GM23338 (cell line): ENCODE data around the gene NR4A2. TPM values are rescaled to one million over a fixed set of nuclear protein-coding genes. Genes with fewer than 3 reads are reported as not detected.

ENCODE experiments used
- ATAC-seq: fragments of 200-7000 bp; cut with Tn5 transposase; 3 replicates; pipeline ENCODE4 v1.9.1; 2020
- DNase-seq: peaks from one replicate; pipeline ENCODE4 v3.0.0-alpha.2; 2015; ENCODE audit warnings: low spot score
- H2AFZ ChIP-seq: fragments of 200-600 bp; sonication (generic); 2 replicates; pipeline ENCODE4 v1.8.0; 2016; ENCODE audit warnings: antibody characterized with exemption, mild to moderate bottlenecking, moderate library complexity
- H3F3A ChIP-seq: fragments of 200-600 bp; sonication (generic); replicated peaks from 2 replicates; pipeline ENCODE4 v1.8.0; 2017; ENCODE audit warnings: antibody characterized with exemption, mixed run types, low read depth
- H3K27ac ChIP-seq: fragments of 200-600 bp; sonication (generic); 2 replicates; pipeline ENCODE4 v1.6.1; 2016; ENCODE audit warnings: low read depth
- H3K27me3 ChIP-seq: fragments of 200-600 bp; sonication (generic); 2 replicates; pipeline ENCODE4 v1.8.0; 2016; ENCODE audit warnings: mild to moderate bottlenecking, mixed run types, moderate library complexity; ENCODE audit not compliant: insufficient read depth
- H3K36me3 ChIP-seq: fragments of 200-600 bp; sonication (generic); 2 replicates; pipeline ENCODE4 v1.8.0; 2016; ENCODE audit warnings: mild to moderate bottlenecking; ENCODE audit not compliant: insufficient read depth
- H3K4me1 ChIP-seq: fragments of 200-600 bp; sonication (generic); 2 replicates; pipeline ENCODE4 v1.8.0; 2016; ENCODE audit warnings: mild to moderate bottlenecking, moderate library complexity; ENCODE audit not compliant: insufficient read depth
- H3K4me2 ChIP-seq: fragments of 200-600 bp; sonication (generic); 2 replicates; pipeline ENCODE4 v1.7.1; 2017; ENCODE audit warnings: mixed run types
- H3K4me3 ChIP-seq: fragments of 200-600 bp; sonication (generic); 2 replicates; pipeline ENCODE4 v1.6.1; 2016; ENCODE audit warnings: mixed run types
- H3K79me2 ChIP-seq: fragments of 200-600 bp; sonication (generic); replicated peaks from 2 replicates; pipeline ENCODE4 v1.8.0; 2017; ENCODE audit warnings: mild to moderate bottlenecking; ENCODE audit not compliant: insufficient read depth
- H3K9me2 ChIP-seq: fragments of 200-600 bp; sonication (generic); 2 replicates; pipeline ENCODE4 v1.8.0; 2017; ENCODE audit not compliant: insufficient read depth
- H4K20me1 ChIP-seq: fragments of 200-600 bp; sonication (generic); replicated peaks from 2 replicates; pipeline ENCODE4 v1.8.0; 2017; ENCODE audit warnings: mild to moderate bottlenecking; ENCODE audit not compliant: insufficient read depth
- H3K27ac Mint-ChIP-seq: 2 replicates; pipeline ENCODE4 v1.8.0; 2020; ENCODE audit warnings: inconsistent platforms, mild to moderate bottlenecking, moderate library complexity, mixed read lengths
- H3K27me3 Mint-ChIP-seq: 3 replicates; pipeline ENCODE4 v1.8.0; 2022; ENCODE audit warnings: low read depth, mild to moderate bottlenecking, moderate library complexity, mixed read lengths, inconsistent platforms; ENCODE audit not compliant: insufficient read depth, poor library complexity
- H3K36me3 Mint-ChIP-seq: 3 replicates; pipeline ENCODE4 v1.8.0; 2021; ENCODE audit warnings: low read depth, mild to moderate bottlenecking, inconsistent platforms, moderate library complexity, mixed read lengths
- H3K4me1 Mint-ChIP-seq: 3 replicates; pipeline ENCODE4 v1.8.0; 2020; ENCODE audit warnings: mild to moderate bottlenecking, inconsistent platforms, mixed read lengths
- H3K4me3 Mint-ChIP-seq: 3 replicates; pipeline ENCODE4 v1.8.0; 2021; ENCODE audit warnings: moderate library complexity, mild to moderate bottlenecking, inconsistent platforms, mixed read lengths
- H3K9me3 Mint-ChIP-seq: 3 replicates; pipeline ENCODE4 v1.8.0; 2020; ENCODE audit warnings: moderate library complexity, mild to moderate bottlenecking, inconsistent platforms, mixed read lengths
- EZH2phosphoT487 ChIP-seq: fragments of 200-600 bp; sonication (generic); IDR thresholded peaks from one replicate; pipeline ENCODE4 v1.8.1; 2018; ENCODE audit warnings: antibody characterized with exemption; ENCODE audit not compliant: unreplicated experiment
- JUNB ChIP-seq: IDR thresholded peaks from one replicate; pipeline ENCODE4 v1.6.1; 2016; ENCODE audit warnings: antibody characterized with exemption; ENCODE audit not compliant: unreplicated experiment
- NANOG ChIP-seq: IDR thresholded peaks from 2 replicates; pipeline ENCODE4 v1.6.1; 2016; ENCODE audit warnings: antibody characterized with exemption, borderline replicate concordance
- POLR2AphosphoS5 ChIP-seq: IDR thresholded peaks from 2 replicates; pipeline ENCODE4 v1.6.1; 2016; ENCODE audit warnings: antibody characterized with exemption, low read depth
- STAT1 ChIP-seq: IDR thresholded peaks from one replicate; pipeline ENCODE4 v1.6.1; 2016; ENCODE audit warnings: antibody characterized with exemption; ENCODE audit not compliant: unreplicated experiment
- ZNF114 ChIP-seq: fragments of 250-450 bp; sonication (Bioruptor Pico); IDR thresholded peaks from 2 replicates; pipeline ENCODE4 v1.5.0; 2020; ENCODE audit warnings: mild to moderate bottlenecking, moderate library complexity
- ZNF331 ChIP-seq: fragments of 250-450 bp; sonication (Bioruptor Pico); IDR thresholded peaks from 2 replicates; pipeline ENCODE4 v1.5.0; 2020; ENCODE audit warnings: low read depth, mild to moderate bottlenecking, moderate library complexity
- polyA plus RNA-seq: library from polyadenylated mRNA; unstranded; fragments of >200 nt; fragmentation: Nextera tagmentation; extraction: Ambion mirVana; gene quantifications from 2 replicates; pipeline ENCODE4 v1.2.1, GENCODE V29; 2016
- total RNA-seq: library from RNA; depleted of rRNA; stranded (reverse); fragments of >200 nt; shearing (Covaris generic); gene quantifications from 2 replicates; pipeline ENCODE4 v1.2.3, GENCODE V29; 2014
- TF ChIP-seq, protein P1 (sequence below): IDR thresholded peaks from 2 replicates; pipeline ENCODE4 v1.6.1; 2016; ENCODE audit warnings: antibody characterized with exemption
- TF ChIP-seq, protein P2 (sequence below): fragments of 250-450 bp; sonication (Bioruptor Pico); IDR thresholded peaks from 2 replicates; pipeline ENCODE4 v1.5.0; 2020; ENCODE audit warnings: mild to moderate bottlenecking, moderate library complexity
- TF ChIP-seq, protein P3 (sequence below): IDR thresholded peaks from one replicate; pipeline ENCODE4 v1.6.1; 2018; ENCODE audit warnings: antibody characterized with exemption; ENCODE audit not compliant: unreplicated experiment
- TF ChIP-seq, protein P4 (sequence below), 2 experiments: fragments of 200-600 bp in 1 of 2; sonication (generic) in 1 of 2; conservative IDR thresholded peaks; 2 replicates each; pipeline versions ENCODE4 v1.5.1 to v1.6.1; 2016 to 2017; ENCODE audit warnings: antibody characterized with exemption in 2 of 2, low read depth in 2 of 2, mild to moderate bottlenecking in 2 of 2, moderate library complexity in 1 of 2

The NR4A2 gene
- total and polyA plus RNA-seq, 2 experiments from 2014 or later: 0.49 to 0.71 TPM

DNA sequence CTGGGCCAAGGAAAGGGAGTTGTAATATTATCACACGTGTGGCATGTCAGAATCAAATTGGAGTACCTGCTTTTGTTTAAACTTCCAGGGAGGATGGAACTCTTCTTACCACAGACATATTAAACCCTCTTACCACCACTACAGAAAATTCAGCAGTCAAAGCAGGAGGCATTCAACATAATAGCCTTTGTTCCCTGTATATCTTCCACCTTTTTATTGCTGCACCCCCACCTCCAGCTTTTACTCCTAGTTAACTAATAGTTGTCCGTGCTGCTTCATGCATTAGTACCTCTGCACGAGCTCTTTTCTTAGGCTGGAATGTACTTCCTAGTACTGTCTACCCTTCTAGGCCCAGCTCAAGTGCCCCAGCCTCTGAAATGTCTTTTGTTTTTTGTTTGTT, 14.9 kb upstream of the NR4A2 start:
- peaks cover 24% of the 10 kb centered on the region for H3K27me3 ChIP-seq
- no peaks in the 10 kb centered on the region for H3K9me2 ChIP-seq
- no peak overlapping the region for H3K4me2 ChIP-seq
- no peaks in the 10 kb centered on the region for H3K36me3 ChIP-seq
- H3K27ac ChIP-seq: no peak overlapping the region
- peaks cover 8% of the 10 kb centered on the region for H3K4me1 ChIP-seq
- peaks cover 15% of the 10 kb centered on the region; the same call in 2 of the 3 replicates for H3K4me1 Mint-ChIP-seq
- no peaks in the 10 kb centered on the region for H3F3A ChIP-seq
- H4K20me1 ChIP-seq: no peaks in the 10 kb centered on the region; the same call in 1 of the 2 replicates
- no peaks in the 10 kb centered on the region for H3K36me3 Mint-ChIP-seq
- no peaks in the 10 kb centered on the region for H3K27me3 Mint-ChIP-seq
- H2AFZ ChIP-seq: no peak overlapping the region
- DNase-seq (no peak), ATAC-seq (no peak)
- H3K4me3 Mint-ChIP-seq: no peak overlapping the region
- no peak for TF ChIP-seq NANOG
- no peak for TF ChIP-seq POLR2AphosphoS5
- TF ChIP-seq, protein P1, sequence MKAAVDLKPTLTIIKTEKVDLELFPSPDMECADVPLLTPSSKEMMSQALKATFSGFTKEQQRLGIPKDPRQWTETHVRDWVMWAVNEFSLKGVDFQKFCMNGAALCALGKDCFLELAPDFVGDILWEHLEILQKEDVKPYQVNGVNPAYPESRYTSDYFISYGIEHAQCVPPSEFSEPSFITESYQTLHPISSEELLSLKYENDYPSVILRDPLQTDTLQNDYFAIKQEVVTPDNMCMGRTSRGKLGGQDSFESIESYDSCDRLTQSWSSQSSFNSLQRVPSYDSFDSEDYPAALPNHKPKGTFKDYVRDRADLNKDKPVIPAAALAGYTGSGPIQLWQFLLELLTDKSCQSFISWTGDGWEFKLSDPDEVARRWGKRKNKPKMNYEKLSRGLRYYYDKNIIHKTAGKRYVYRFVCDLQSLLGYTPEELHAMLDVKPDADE: no peak
- TF ChIP-seq STAT1: no peak
- TF ChIP-seq JUNB: no peak
- TF ChIP-seq, protein P2, sequence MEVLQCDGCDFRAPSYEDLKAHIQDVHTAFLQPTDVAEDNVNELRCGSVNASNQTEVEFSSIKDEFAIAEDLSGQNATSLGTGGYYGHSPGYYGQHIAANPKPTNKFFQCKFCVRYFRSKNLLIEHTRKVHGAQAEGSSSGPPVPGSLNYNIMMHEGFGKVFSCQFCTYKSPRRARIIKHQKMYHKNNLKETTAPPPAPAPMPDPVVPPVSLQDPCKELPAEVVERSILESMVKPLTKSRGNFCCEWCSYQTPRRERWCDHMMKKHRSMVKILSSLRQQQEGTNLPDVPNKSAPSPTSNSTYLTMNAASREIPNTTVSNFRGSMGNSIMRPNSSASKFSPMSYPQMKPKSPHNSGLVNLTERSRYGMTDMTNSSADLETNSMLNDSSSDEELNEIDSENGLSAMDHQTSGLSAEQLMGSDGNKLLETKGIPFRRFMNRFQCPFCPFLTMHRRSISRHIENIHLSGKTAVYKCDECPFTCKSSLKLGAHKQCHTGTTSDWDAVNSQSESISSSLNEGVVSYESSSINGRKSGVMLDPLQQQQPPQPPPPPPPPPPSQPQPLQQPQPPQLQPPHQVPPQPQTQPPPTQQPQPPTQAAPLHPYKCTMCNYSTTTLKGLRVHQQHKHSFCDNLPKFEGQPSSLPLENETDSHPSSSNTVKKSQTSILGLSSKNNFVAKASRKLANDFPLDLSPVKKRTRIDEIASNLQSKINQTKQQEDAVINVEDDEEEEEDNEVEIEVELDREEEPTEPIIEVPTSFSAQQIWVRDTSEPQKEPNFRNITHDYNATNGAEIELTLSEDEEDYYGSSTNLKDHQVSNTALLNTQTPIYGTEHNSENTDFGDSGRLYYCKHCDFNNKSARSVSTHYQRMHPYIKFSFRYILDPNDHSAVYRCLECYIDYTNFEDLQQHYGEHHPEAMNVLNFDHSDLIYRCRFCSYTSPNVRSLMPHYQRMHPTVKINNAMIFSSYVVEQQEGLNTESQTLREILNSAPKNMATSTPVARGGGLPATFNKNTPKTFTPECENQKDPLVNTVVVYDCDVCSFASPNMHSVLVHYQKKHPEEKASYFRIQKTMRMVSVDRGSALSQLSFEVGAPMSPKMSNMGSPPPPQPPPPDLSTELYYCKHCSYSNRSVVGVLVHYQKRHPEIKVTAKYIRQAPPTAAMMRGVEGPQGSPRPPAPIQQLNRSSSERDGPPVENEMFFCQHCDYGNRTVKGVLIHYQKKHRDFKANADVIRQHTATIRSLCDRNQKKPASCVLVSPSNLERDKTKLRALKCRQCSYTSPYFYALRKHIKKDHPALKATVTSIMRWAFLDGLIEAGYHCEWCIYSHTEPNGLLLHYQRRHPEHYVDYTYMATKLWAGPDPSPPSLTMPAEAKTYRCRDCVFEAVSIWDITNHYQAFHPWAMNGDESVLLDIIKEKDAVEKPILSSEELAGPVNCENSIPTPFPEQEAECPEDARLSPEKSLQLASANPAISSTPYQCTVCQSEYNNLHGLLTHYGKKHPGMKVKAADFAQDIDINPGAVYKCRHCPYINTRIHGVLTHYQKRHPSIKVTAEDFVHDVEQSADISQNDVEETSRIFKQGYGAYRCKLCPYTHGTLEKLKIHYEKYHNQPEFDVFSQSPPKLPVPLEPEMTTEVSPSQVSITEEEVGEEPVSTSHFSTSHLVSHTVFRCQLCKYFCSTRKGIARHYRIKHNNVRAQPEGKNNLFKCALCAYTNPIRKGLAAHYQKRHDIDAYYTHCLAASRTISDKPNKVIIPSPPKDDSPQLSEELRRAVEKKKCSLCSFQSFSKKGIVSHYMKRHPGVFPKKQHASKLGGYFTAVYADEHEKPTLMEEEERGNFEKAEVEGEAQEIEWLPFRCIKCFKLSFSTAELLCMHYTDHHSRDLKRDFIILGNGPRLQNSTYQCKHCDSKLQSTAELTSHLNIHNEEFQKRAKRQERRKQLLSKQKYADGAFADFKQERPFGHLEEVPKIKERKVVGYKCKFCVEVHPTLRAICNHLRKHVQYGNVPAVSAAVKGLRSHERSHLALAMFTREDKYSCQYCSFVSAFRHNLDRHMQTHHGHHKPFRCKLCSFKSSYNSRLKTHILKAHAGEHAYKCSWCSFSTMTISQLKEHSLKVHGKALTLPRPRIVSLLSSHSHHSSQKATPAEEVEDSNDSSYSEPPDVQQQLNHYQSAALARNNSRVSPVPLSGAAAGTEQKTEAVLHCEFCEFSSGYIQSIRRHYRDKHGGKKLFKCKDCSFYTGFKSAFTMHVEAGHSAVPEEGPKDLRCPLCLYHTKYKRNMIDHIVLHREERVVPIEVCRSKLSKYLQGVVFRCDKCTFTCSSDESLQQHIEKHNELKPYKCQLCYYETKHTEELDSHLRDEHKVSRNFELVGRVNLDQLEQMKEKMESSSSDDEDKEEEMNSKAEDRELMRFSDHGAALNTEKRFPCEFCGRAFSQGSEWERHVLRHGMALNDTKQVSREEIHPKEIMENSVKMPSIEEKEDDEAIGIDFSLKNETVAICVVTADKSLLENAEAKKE (CRISPR knock-in tag): no peak
- TF ChIP-seq, protein P3, sequence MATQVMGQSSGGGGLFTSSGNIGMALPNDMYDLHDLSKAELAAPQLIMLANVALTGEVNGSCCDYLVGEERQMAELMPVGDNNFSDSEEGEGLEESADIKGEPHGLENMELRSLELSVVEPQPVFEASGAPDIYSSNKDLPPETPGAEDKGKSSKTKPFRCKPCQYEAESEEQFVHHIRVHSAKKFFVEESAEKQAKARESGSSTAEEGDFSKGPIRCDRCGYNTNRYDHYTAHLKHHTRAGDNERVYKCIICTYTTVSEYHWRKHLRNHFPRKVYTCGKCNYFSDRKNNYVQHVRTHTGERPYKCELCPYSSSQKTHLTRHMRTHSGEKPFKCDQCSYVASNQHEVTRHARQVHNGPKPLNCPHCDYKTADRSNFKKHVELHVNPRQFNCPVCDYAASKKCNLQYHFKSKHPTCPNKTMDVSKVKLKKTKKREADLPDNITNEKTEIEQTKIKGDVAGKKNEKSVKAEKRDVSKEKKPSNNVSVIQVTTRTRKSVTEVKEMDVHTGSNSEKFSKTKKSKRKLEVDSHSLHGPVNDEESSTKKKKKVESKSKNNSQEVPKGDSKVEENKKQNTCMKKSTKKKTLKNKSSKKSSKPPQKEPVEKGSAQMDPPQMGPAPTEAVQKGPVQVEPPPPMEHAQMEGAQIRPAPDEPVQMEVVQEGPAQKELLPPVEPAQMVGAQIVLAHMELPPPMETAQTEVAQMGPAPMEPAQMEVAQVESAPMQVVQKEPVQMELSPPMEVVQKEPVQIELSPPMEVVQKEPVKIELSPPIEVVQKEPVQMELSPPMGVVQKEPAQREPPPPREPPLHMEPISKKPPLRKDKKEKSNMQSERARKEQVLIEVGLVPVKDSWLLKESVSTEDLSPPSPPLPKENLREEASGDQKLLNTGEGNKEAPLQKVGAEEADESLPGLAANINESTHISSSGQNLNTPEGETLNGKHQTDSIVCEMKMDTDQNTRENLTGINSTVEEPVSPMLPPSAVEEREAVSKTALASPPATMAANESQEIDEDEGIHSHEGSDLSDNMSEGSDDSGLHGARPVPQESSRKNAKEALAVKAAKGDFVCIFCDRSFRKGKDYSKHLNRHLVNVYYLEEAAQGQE: no peak
- TF ChIP-seq EZH2phosphoT487: no peak
- no peak for TF ChIP-seq ZNF114 (CRISPR knock-in tag)
- TF ChIP-seq, protein P4, sequence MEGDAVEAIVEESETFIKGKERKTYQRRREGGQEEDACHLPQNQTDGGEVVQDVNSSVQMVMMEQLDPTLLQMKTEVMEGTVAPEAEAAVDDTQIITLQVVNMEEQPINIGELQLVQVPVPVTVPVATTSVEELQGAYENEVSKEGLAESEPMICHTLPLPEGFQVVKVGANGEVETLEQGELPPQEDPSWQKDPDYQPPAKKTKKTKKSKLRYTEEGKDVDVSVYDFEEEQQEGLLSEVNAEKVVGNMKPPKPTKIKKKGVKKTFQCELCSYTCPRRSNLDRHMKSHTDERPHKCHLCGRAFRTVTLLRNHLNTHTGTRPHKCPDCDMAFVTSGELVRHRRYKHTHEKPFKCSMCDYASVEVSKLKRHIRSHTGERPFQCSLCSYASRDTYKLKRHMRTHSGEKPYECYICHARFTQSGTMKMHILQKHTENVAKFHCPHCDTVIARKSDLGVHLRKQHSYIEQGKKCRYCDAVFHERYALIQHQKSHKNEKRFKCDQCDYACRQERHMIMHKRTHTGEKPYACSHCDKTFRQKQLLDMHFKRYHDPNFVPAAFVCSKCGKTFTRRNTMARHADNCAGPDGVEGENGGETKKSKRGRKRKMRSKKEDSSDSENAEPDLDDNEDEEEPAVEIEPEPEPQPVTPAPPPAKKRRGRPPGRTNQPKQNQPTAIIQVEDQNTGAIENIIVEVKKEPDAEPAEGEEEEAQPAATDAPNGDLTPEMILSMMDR (conservative IDR thresholded peaks at IDR 0.05; ENCODE audit: low read depth in 2 of 2): no peak
- TF ChIP-seq ZNF331 (CRISPR knock-in tag): no peak
- no peak overlapping the region for H3K4me3 ChIP-seq
- no peak overlapping the region for H3K27ac Mint-ChIP-seq
- H3K9me3 Mint-ChIP-seq: peaks cover 3% of the 10 kb centered on the region; the same call in 1 of the 3 replicates
- no peaks in the 10 kb centered on the region for H3K79me2 ChIP-seq
